CD4-positive, alpha-beta T cell treated with Interleukin-6 for 4 hours (primary cell): ENCODE data around the gene GNAI2.
"Not testable (repeated sequence)": the region's sequence is repeated elsewhere in the genome, so short reads cannot be mapped to it uniquely, and the experiment has no call there.

Experiments
- DNase-seq: peaks from one replicate; pipeline ENCODE4 v3.0.0-alpha.2; 2020; ENCODE audit warnings: mixed read lengths

GNAI2 gene

GRCh38 chr3:50246517-50246954 is 10.5 kb downstream of the GNAI2 start:
- peak; percentile 83 for DNase-seq

GRCh38 chr3:50248387-50248786 is 12.4 kb downstream of the GNAI2 start:
- no peak for DNase-seq

GRCh38 chr3:50249457-50249856 is 13.5 kb downstream of the GNAI2 start:
- DNase-seq = no peak

GRCh38 chr3:50250514-50250913 is 14.5 kb downstream of the GNAI2 start:
- DNase-seq = no peak

GRCh38 chr3:50251220-50251619 is 15.2 kb downstream of the GNAI2 start:
- DNase-seq = no peak

- DNase-seq = no peak
These were observed 18.7 kb downstream of the GNAI2 start for GRCh38 chr3:50254577-50255250.

- no peak for DNase-seq
These were observed 19.2 kb downstream of the GNAI2 start for GRCh38 chr3:50255251-50255615.

- DNase-seq = peak; percentile 56
These were observed 21.2 kb downstream of the GNAI2 start for GRCh38 chr3:50256978-50257890.

GRCh38 chr3:50258029-50258680 is 22.2 kb downstream of the GNAI2 start:
- DNase-seq = no peak

GRCh38 chr3:50258979-50259378 is 23.0 kb downstream of the GNAI2 start:
- no peak for DNase-seq

GRCh38 chr3:50259432-50260026 is 23.5 kb downstream of the GNAI2 start:
- DNase-seq = no peak

GRCh38 chr3:50260027-50260941 is 24.3 kb downstream of the GNAI2 start:
- peak; percentile 84 for DNase-seq

- no peak for DNase-seq
These were observed 25.0 kb downstream of the GNAI2 start for GRCh38 chr3:50260942-50261441.

GRCh38 chr3:50261505-50261904 is 25.5 kb downstream of the GNAI2 start:
- DNase-seq = no peak

- DNase-seq = not testable (repeated sequence)
These were observed 26.2 kb downstream of the GNAI2 start for GRCh38 chr3:50262200-50262599.

- no peak for DNase-seq
These were observed 26.8 kb downstream of the GNAI2 start for GRCh38 chr3:50262778-50263177.

- no peak for DNase-seq
These were observed 27.7 kb downstream of the GNAI2 start for GRCh38 chr3:50263478-50264382.

GRCh38 chr3:50264383-50264963 is 28.5 kb downstream of the GNAI2 start:
- DNase-seq = no peak

- no peak for DNase-seq
These were observed 29.0 kb downstream of the GNAI2 start for GRCh38 chr3:50264964-50265485.

GRCh38 chr3:50265571-50265970 is 29.6 kb downstream of the GNAI2 start:
- DNase-seq = no peak
